Measurements from ENCODE around the gene MYBPH. TPM values are rescaled to one million over a fixed set of nuclear protein-coding genes. Genes with fewer than 3 reads are reported as not detected.

Gene MYBPH
- total and polyA plus RNA-seq, 10 of the 15 experiments (the other 5 are each of a cell fraction or from before 2014, with no cell fraction given) = 0.06 to 0.10 TPM; not detected in 8

DNA sequence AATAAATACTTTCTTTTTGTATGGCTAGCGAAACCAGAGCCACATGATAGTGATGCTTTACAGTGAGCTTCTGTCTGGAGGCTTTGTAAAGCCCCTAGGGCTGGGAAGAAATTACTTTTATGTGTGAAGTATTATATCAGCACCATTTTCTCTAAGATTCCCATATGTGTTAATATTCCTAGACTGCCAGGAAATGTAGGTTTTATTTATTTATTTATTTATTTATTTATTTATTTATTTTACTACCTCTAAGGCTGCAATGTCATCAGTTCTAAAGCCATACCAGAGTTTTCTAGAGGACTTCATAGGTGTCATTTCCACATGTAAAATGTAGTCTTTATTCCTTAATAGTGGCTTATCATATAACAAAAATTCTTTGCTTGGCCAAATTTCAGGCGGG lies 15.3 kb upstream of the MYBPH start:
- DNase-seq (ENCODE audit: low read depth, low spot score) = no peak
- CTCF ChIA-PET = interaction anchor here (1.6 kb wide), 1 partner anchor 18 kb away, joined by 4 read pairs; no protein-coding TSS in a partner anchor
- BruUV-seq (replicated peaks) = no TSS peak

More for the DNA sequence above, 15.3 kb upstream of the MYBPH start:
- ChIA-PET POLR2A (no interaction called here), SMC1A (ENCODE audit: uncharacterized antibody, unreplicated experiment) (interaction anchor here (2.3 kb wide), 1 partner anchor 18 kb away, joined by 8 read pairs; no protein-coding TSS in a partner anchor), RAD21 (ENCODE audit: unreplicated experiment) (interaction anchor here (1.3 kb wide), 1 partner anchor 18 kb away, joined by 3 read pairs; no protein-coding TSS in a partner anchor)
- FAIRE-seq (no peak), ATAC-seq (no peak)
- no peak overlapping the region for H3K9ac ChIP-seq (ENCODE audit: control insufficient read depth, insufficient read depth, low read length)
- no peaks in the 10 kb centered on the region for H3K36me3 ChIP-seq (ENCODE audit: control insufficient read depth in 2 of 2, insufficient read depth in 2 of 2, low read length in 1 of 2)
- no peaks in the 10 kb centered on the region for H4K20me1 ChIP-seq (ENCODE audit: control insufficient read depth, insufficient read depth)
- no peak overlapping the region for H3K4me3 ChIP-seq
- WGBS (ENCODE audit: insufficient coverage, insufficient replicate concordance, low lambda C conversion rate, missing lambda C conversion rate) = 51% methylated on average over 2 of the region's 2 CpGs
- intact Hi-C loops (cut with micrococcal nuclease; ENCODE audit: unreplicated experiment) (no loop called here), in situ Hi-C loops (cut with MboI) (no loop called here)
- H3K4me1 ChIP-seq (ENCODE audit: control insufficient read depth, insufficient read depth, low read length) = no peaks in the 10 kb centered on the region
- H3K27ac ChIP-seq (ENCODE audit: control insufficient read depth, insufficient read depth) = no peak overlapping the region
- no peaks in the 10 kb centered on the region for H3K27me3 ChIP-seq (replicated peaks in 1 of 2; ENCODE audit: control insufficient read depth in 2 of 2, insufficient read depth in 2 of 2, low read length in 1 of 2)
- no peaks in the 10 kb centered on the region for H3K79me2 ChIP-seq (ENCODE audit: control insufficient read depth, insufficient read depth, low read length)
- H2AFZ ChIP-seq (ENCODE audit: control insufficient read depth, low read depth, low read length) = no peak overlapping the region
- H3K4me2 ChIP-seq (ENCODE audit: control insufficient read depth, insufficient read depth) = no peak overlapping the region
- no peaks in the 10 kb centered on the region for H3K9me3 ChIP-seq (replicated peaks; ENCODE audit: control insufficient read depth, insufficient read depth, low read length)
- TF ChIP-seq TCF7 (IDR thresholded peaks at IDR 0.05; ENCODE audit: borderline replicate concordance) (no peak), E2F4 (IDR thresholded peaks at IDR 0.05; ENCODE audit: low read depth, low read length) (no peak), SP1 (IDR thresholded peaks at IDR 0.05; ENCODE audit: low read depth, low read length) (no peak), ELK1 (IDR thresholded peaks at IDR 0.05; ENCODE audit: low read depth, low read length) (no peak), YY1 (IDR thresholded peaks at IDR 0.05; ENCODE audit: low read depth, low read length) (no peak), SIN3A (IDR thresholded peaks at IDR 0.05; ENCODE audit: low read depth, low read length) (no peak), YBX1 (IDR thresholded peaks at IDR 0.05) (no peak)
